ENCODE measurements around the gene EXTL1.

DNA sequence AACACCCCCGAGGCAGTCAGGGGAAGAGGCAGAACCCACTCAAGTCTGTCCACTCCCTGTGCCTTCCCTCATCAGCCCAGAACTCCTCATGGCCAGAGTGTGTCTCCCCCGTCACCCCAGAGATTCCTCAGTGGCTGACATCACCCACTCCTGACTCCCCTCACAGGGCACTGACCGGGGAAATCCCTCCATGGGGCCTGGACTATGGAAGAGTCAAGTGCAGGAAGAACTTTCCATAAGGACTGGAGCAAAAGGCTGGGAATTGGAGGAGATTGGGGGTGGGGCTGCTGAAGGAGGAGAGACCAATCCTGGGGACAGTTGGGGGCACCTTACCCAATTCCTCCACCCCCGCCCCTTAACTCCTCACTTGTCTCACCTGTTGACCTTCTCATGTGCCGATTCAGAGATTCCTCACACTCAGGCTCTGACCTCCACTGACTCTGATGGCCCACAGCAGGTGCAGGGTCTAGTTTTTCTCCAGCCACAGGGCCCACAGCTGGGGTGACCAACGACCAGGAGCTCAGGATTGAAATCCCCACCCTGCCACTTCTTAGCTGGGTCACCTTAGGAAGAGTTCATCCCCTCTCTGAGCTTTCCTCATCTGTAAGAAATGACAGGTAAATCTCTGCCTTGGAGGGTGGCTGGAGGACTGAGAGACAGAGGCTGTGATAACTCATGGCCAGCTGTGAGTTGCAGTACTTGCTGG lies 481 bp upstream of the EXTL1 start:
- TF ChIP-seq, protein P1, sequence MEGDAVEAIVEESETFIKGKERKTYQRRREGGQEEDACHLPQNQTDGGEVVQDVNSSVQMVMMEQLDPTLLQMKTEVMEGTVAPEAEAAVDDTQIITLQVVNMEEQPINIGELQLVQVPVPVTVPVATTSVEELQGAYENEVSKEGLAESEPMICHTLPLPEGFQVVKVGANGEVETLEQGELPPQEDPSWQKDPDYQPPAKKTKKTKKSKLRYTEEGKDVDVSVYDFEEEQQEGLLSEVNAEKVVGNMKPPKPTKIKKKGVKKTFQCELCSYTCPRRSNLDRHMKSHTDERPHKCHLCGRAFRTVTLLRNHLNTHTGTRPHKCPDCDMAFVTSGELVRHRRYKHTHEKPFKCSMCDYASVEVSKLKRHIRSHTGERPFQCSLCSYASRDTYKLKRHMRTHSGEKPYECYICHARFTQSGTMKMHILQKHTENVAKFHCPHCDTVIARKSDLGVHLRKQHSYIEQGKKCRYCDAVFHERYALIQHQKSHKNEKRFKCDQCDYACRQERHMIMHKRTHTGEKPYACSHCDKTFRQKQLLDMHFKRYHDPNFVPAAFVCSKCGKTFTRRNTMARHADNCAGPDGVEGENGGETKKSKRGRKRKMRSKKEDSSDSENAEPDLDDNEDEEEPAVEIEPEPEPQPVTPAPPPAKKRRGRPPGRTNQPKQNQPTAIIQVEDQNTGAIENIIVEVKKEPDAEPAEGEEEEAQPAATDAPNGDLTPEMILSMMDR (IDR thresholded peaks at IDR 0.05): no peak
- no peak for TF ChIP-seq EP300 (IDR thresholded peaks at IDR 0.05)
- no peak for TF ChIP-seq POLR2A (IDR thresholded peaks at IDR 0.05)
- no peak for TF ChIP-seq POLR2AphosphoS5 (IDR thresholded peaks at IDR 0.05)
